ENCODE measurements around the gene MACF1.
"Not testable (repeated sequence)": the region's sequence is repeated elsewhere in the genome, so short reads cannot be mapped to it uniquely, and the experiment has no call there.

Gene MACF1

DNA sequence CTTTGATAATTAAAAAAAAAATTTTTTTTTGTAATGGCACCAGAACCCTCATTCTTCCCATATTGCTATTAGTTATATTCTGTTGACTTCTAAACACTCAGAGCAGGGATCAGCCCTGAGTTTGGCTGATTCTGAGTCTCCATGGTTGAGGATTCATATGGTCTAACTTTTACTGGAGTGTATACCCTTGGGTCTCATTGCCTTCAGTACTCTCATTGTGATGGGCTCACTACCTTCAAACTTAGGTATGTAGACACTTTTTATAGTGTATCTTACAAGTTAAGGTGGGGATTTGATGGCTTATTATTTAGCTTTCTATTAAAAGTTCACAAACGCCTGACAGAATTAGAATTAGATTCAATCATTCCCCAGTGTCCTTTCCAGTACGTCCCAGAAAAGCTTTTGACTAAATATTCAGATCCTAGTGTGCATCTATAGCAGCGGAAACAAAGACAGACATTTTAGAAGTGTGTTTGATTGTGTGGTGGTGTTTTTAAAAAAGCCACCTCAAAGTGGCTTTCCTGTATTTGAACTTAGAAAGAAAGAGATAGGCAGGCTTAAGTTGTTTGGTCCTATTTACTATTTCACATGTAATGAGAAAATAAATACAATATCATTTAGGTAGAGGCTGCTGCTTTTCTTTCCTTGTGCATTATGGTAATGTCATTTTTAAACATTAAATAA lies 1.4 kb downstream of the MACF1 start:
- TF ChIP-seq CTCF (IDR thresholded peaks at IDR 0.05; ENCODE audit: low read length, missing control alignments): no peak
- DNase-seq (ENCODE audit: low read depth): no peak
- peak overlapping the region; percentile 60 for H3K4me3 ChIP-seq (replicated peaks; ENCODE audit: low read depth, low read length)

- not testable (repeated sequence) for DNase-seq (ENCODE audit: low read depth); H3K4me3 ChIP-seq (replicated peaks; ENCODE audit: low read depth, low read length)
These were observed 3.9 kb downstream of the MACF1 start for GRCh38 chr1:39208360-39208759.

GRCh38 chr1:39210649-39211048 lies 6.2 kb downstream of the MACF1 start:
- DNase-seq (ENCODE audit: low read depth): no peak
- no peak overlapping the region for H3K4me3 ChIP-seq (replicated peaks; ENCODE audit: low read depth, low read length)
- TF ChIP-seq CTCF (IDR thresholded peaks at IDR 0.05; ENCODE audit: low read length, missing control alignments): no peak

DNA sequence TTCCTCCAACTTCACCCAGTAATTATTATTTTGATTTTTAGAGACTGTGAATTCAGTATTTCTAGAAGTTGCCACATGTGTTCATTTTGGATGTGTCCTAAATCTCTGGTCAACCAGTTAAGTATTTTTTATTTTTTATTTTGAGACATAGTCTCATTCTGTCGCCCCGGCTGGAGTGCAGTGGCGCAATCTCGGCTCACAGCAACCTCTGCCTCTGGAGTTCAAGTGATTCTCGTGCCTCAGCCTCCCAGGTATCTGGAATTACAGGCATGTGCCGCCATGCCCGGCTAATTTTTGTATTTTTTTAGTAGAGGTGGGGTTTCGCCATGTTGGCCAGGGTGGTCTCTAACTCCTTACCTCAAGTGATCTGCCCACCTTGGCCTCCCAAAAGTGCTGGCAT lies 8.0 kb downstream of the MACF1 start:
- DNase-seq (ENCODE audit: low read depth): no peak
- TF ChIP-seq CTCF (IDR thresholded peaks at IDR 0.05; ENCODE audit: low read length, missing control alignments): no peak
- H3K4me3 ChIP-seq (replicated peaks; ENCODE audit: low read depth, low read length): no peak overlapping the region

GRCh38 chr1:39213511-39214002 lies 9.1 kb downstream of the MACF1 start:
- DNase-seq (ENCODE audit: low read depth): peak; percentile 46
- H3K4me3 ChIP-seq (replicated peaks; ENCODE audit: low read depth, low read length): no peak overlapping the region
- no peak for TF ChIP-seq CTCF (IDR thresholded peaks at IDR 0.05; ENCODE audit: low read length, missing control alignments)

DNA sequence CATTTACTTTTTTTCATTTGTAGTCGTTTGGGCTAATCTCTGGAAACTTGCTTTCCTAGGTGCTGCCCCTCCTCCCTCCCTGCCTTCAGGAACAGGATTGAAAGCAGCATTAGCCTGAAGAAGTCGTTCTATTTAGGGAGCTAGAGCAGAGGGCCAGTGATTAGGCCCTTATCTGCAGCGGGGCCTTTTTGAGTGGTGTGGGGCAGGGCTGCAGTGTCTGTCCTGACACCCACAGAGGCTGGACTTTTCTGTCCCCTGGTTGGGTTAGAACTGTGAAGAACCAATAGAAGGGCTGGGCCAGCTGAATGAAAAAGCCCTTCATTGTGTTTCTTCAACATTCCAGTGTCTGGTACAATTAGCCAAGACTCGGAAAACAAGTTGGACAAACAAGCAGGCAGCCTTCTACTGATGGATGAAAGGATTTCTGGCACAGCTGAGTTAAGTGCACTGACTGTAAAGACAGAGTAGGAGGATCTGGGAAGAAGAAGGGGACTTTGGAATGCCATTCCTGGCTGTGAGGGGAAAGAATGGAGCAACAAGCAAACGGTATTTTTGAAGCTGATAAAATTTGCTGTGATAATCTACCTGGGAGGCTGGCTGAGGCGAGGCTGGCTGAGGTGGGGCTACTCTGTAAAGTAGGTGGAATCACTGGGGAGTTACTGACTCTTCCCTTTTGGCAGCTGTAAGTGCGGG lies 9.7 kb downstream of the MACF1 start:
- H3K4me3 ChIP-seq (replicated peaks; ENCODE audit: low read depth, low read length): no peak overlapping the region
- TF ChIP-seq CTCF (IDR thresholded peaks at IDR 0.05; ENCODE audit: low read length, missing control alignments): no peak
- peak; percentile 60 for DNase-seq (ENCODE audit: low read depth)

GRCh38 chr1:39214714-39214997 lies 10.2 kb downstream of the MACF1 start:
- TF ChIP-seq CTCF (IDR thresholded peaks at IDR 0.05; ENCODE audit: low read length, missing control alignments): no peak
- no peak for DNase-seq (ENCODE audit: low read depth)
- no peak overlapping the region for H3K4me3 ChIP-seq (replicated peaks; ENCODE audit: low read depth, low read length)
